H1 (cell line): Measurements from ENCODE around the gene ROGDI. TPM values are rescaled to one million over a fixed set of nuclear protein-coding genes. Genes with fewer than 3 reads are reported as not detected.

Source experiments
- CTCF ChIA-PET: fragments of 300-600 bp; sonication (Branson Sonifier 250); formaldehyde crosslinking; loops from one replicate; lab custom pipeline; 2021; ENCODE audit not compliant: partially characterized antibody; lab: Charles Lee
- POLR2A ChIA-PET: fragments of 300-600 bp; sonication (Branson Sonifier 250); formaldehyde crosslinking; loops from one replicate; lab custom pipeline; 2021; ENCODE audit warnings: inconsistent platforms; ENCODE audit not compliant: partially characterized antibody; lab: Charles Lee
- DNase-seq, 2 experiments: peaks; one replicate each; pipeline versions ENCODE4 v3.0.0 to v3.0.0-alpha.2; 2010 to 2022; ENCODE audit warnings: low spot score in 2 of 2, low read depth in 1 of 2, mixed read lengths in 1 of 2
- FAIRE-seq: peaks from 2 replicates; lab custom pipeline; 2011; peaks lifted over from hg19 to GRCh38; lab: Jason Lieb, UNC
- H2AFZ ChIP-seq: 2 replicates; pipeline ENCODE4 v1.8.1; 2012; ENCODE audit warnings: low read length, inconsistent platforms
- H2AK5ac ChIP-seq: 2 replicates; pipeline ENCODE4 v1.6.1; 2013; ENCODE audit warnings: low read depth, low read length
- H2BK120ac ChIP-seq: replicated peaks from 2 replicates; pipeline ENCODE3; 2013; ENCODE audit warnings: low read depth, low read length, inconsistent platforms
- H2BK12ac ChIP-seq: 2 replicates; pipeline ENCODE4 v1.6.1; 2013; ENCODE audit warnings: low read depth, low read length
- H2BK15ac ChIP-seq: 2 replicates; pipeline ENCODE4 v1.6.1; 2013; ENCODE audit warnings: low read length
- H2BK20ac ChIP-seq: 2 replicates; pipeline ENCODE4 v1.6.1; 2013; ENCODE audit warnings: low read length
- H2BK5ac ChIP-seq: 2 replicates; pipeline ENCODE4 v1.6.1; 2013; ENCODE audit warnings: low read depth, low read length
- H3K14ac ChIP-seq: 2 replicates; pipeline ENCODE4 v1.6.1; 2013; ENCODE audit warnings: inconsistent platforms; ENCODE audit not compliant: insufficient read length
- H3K18ac ChIP-seq: 2 replicates; pipeline ENCODE4 v1.6.1; 2013; ENCODE audit warnings: low read length; ENCODE audit errors: extremely low read depth
- H3K23ac ChIP-seq: 2 replicates; pipeline ENCODE4 v1.6.1; 2013; ENCODE audit warnings: inconsistent platforms; ENCODE audit not compliant: insufficient read length
- H3K23me2 ChIP-seq: 2 replicates; pipeline ENCODE4 v1.6.1; 2013; ENCODE audit warnings: low read depth, low read length
- H3K27ac ChIP-seq: 2 replicates; pipeline ENCODE4 v1.6.1; 2011; ENCODE audit warnings: low read depth, low read length, inconsistent platforms
- H3K27me3 ChIP-seq, 4 experiments: replicated peaks in 1 of 4; 1 replicate in 1 of 4; 2 replicates in 3 of 4; pipeline versions ENCODE4 v1.6.1 to v1.8.1; 2011 to 2013; ENCODE audit warnings: low read length in 3 of 4, mild to moderate bottlenecking in 3 of 4, inconsistent platforms in 2 of 4, mixed read lengths in 2 of 4, moderate library complexity in 1 of 4; ENCODE audit not compliant: control insufficient read depth in 3 of 4, insufficient read depth in 3 of 4; ENCODE audit errors: extremely low read depth in 1 of 4
- H3K36me3 ChIP-seq, 4 experiments: 2 replicates each; pipeline versions ENCODE4 v1.6.1 to v1.8.1; 2011 to 2013; ENCODE audit warnings: mild to moderate bottlenecking in 4 of 4, low read length in 3 of 4, moderate library complexity in 2 of 4, control low read depth in 1 of 4, inconsistent platforms in 1 of 4; ENCODE audit not compliant: insufficient read depth in 4 of 4, control insufficient read depth in 2 of 4
- H3K4ac ChIP-seq: replicated peaks from 2 replicates; pipeline ENCODE3; 2013; ENCODE audit warnings: low read length, low read depth, mixed read lengths, inconsistent platforms; ENCODE audit not compliant: insufficient read length
- H3K4me1 ChIP-seq, 4 experiments: replicated peaks in 1 of 4; 1 replicate in 1 of 4; 2 replicates in 3 of 4; pipeline versions ENCODE4 v1.6.1 to v1.8.1; 2011 to 2013; ENCODE audit warnings: low read length in 3 of 4, inconsistent platforms in 2 of 4, mixed read lengths in 1 of 4; ENCODE audit not compliant: insufficient read depth in 4 of 4, control insufficient read depth in 3 of 4
- H3K4me2 ChIP-seq, 2 experiments: 2 replicates each; pipeline versions ENCODE4 v1.6.1 to v1.8.1; 2011 to 2013; ENCODE audit warnings: low read depth in 2 of 2, low read length in 2 of 2, control low read depth in 1 of 2, inconsistent platforms in 1 of 2, mild to moderate bottlenecking in 1 of 2; ENCODE audit not compliant: insufficient read depth in 1 of 2
- H3K4me3 ChIP-seq, 4 experiments: fragments of 200-600, 300-600 bp in 1 of 4; sonication (generic), shearing (Covaris generic), sonication (Bioruptor Twin) in 1 of 4; 2 replicates each; pipeline versions ENCODE4 v1.5.1 to v1.8.1; 2011 to 2016; ENCODE audit warnings: low read length in 4 of 4, low read depth in 3 of 4, control low read depth in 2 of 4, inconsistent platforms in 2 of 4, mild to moderate bottlenecking in 2 of 4, mixed read lengths in 1 of 4, moderate library complexity in 1 of 4; ENCODE audit not compliant: insufficient read depth in 2 of 4; ENCODE audit errors: extremely low read depth in 1 of 4
- H3K56ac ChIP-seq: replicated peaks from 2 replicates; pipeline ENCODE3; 2013; ENCODE audit warnings: low read depth, mild to moderate bottlenecking, mixed read lengths, low read length, inconsistent platforms; ENCODE audit not compliant: insufficient read length
- H3K79me1 ChIP-seq: 2 replicates; pipeline ENCODE4 v1.6.1; 2013; ENCODE audit warnings: low read depth, low read length, control low read depth
- H3K79me2 ChIP-seq, 2 experiments: 2 replicates each; pipeline versions ENCODE4 v1.6.1 to v1.8.1; 2012 to 2013; ENCODE audit warnings: low read length in 2 of 2, mild to moderate bottlenecking in 2 of 2, inconsistent platforms in 1 of 2; ENCODE audit not compliant: insufficient read depth in 2 of 2, control insufficient read depth in 1 of 2
- H3K9ac ChIP-seq, 4 experiments: replicated peaks in 1 of 4; 1 replicate in 1 of 4; 2 replicates in 3 of 4; pipeline versions ENCODE4 v1.6.1 to v1.8.1; 2011 to 2013; ENCODE audit warnings: low read depth in 3 of 4, low read length in 3 of 4, control low read depth in 2 of 4, mild to moderate bottlenecking in 2 of 4, moderate library complexity in 2 of 4, inconsistent platforms in 1 of 4; ENCODE audit errors: extremely low read depth in 1 of 4
- H3K9me3 ChIP-seq, 2 experiments: 2 replicates each; pipeline versions ENCODE4 v1.6.1 to v1.8.1; 2012 to 2013; ENCODE audit warnings: mild to moderate bottlenecking in 2 of 2, moderate library complexity in 2 of 2, control low read depth in 1 of 2, inconsistent platforms in 1 of 2, low read depth in 1 of 2, low read length in 1 of 2, mixed read lengths in 1 of 2; ENCODE audit not compliant: insufficient read depth in 2 of 2
- H4K20me1 ChIP-seq, 2 experiments: replicated peaks in 1 of 2; 2 replicates each; pipeline versions ENCODE3 to v1.8.1; 2011 to 2013; ENCODE audit warnings: inconsistent platforms in 2 of 2, low read length in 2 of 2, mild to moderate bottlenecking in 1 of 2; ENCODE audit not compliant: insufficient read depth in 2 of 2, control insufficient read depth in 1 of 2
- H4K5ac ChIP-seq: 2 replicates; pipeline ENCODE4 v1.6.1; 2013; ENCODE audit warnings: low read length, low read depth, mixed read lengths, inconsistent platforms; ENCODE audit not compliant: insufficient read length
- H4K8ac ChIP-seq: 2 replicates; pipeline ENCODE4 v1.8.0; 2013; ENCODE audit warnings: mild to moderate bottlenecking, moderate library complexity, low read length, inconsistent platforms; ENCODE audit not compliant: insufficient read depth; ENCODE audit errors: extremely low read depth
- H4K91ac ChIP-seq: replicated peaks from 2 replicates; pipeline ENCODE3; 2013; ENCODE audit warnings: low read length, mixed read lengths, inconsistent platforms; ENCODE audit not compliant: insufficient read length
- CBX5 ChIP-seq: fragments of 300-800, 300-1000 bp; sonication (generic); IDR thresholded peaks from 2 replicates; pipeline ENCODE4 v1.7.1; 2016; ENCODE audit warnings: antibody characterized with exemption, low read length, low read depth
- EZH2 ChIP-seq: fragments of 200-600 bp; sonication (generic); IDR thresholded peaks from 2 replicates; pipeline ENCODE4 v1.7.1; 2012; ENCODE audit warnings: low read depth, mild to moderate bottlenecking, moderate library complexity, low read length, inconsistent platforms; ENCODE audit not compliant: severe bottlenecking
- JUN ChIP-seq: IDR thresholded peaks from 2 replicates; pipeline ENCODE4 v1.6.1; 2011; ENCODE audit warnings: low read depth, mild to moderate bottlenecking, improper control_type of control experiment, low read length
- JUND ChIP-seq: IDR thresholded peaks from 2 replicates; pipeline ENCODE4 v1.6.1; 2011; ENCODE audit warnings: mild to moderate bottlenecking, improper control_type of control experiment, low read length
- WGBS, 2 experiments: shearing (Covaris generic) in 1 of 2; methylation state at CpG; one replicate each; pipeline versions ENCODE4 v1.1.6 to v1.1.7; 2013 to 2015; ENCODE audit warnings: low lambda C conversion rate in 2 of 2, mixed read lengths in 2 of 2, inconsistent platforms in 1 of 2, low coverage in 1 of 2, missing lambda C conversion rate in 1 of 2; ENCODE audit not compliant: insufficient replicate concordance in 2 of 2, insufficient coverage in 1 of 2, insufficient read length in 1 of 2; ENCODE audit errors: extremely low coverage in 1 of 2, missing lambda C conversion rate in 1 of 2; 5-methylcytosine and 5-hydroxymethylcytosine counted together
- polyA plus RNA-seq, 7 experiments: library from polyadenylated mRNA; depleted of rRNA in 3 of 7; stranded (reverse) in 5 of 7; unstranded in 2 of 7; fragments of >200 nt in 5 of 7; fragments of 200-250 nt in 2 of 7; gene quantifications; 1 replicate in 5 of 7; 2 replicates in 1 of 7; 4 replicates in 1 of 7; pipeline versions ENCODE4 v1.2.1 to v1.2.3, GENCODE V29; 2011 to 2013; ENCODE audit warnings: missing spikeins in 2 of 7, mixed read lengths in 2 of 7
- total RNA-seq: library from RNA; stranded (reverse); fragmentation: NEBNext Ultra II Directional; extraction: Animal tissue kit (Norgen Biotek cat#: 25700); gene quantifications from 2 replicates; pipeline ENCODE4 v1.2.1, GENCODE V29; 2021

The ROGDI gene
- total and polyA plus RNA-seq, 2 of the 8 experiments (the other 6 are each of a cell fraction or from before 2014, with no cell fraction given) = 27.4 to 68.4 TPM

DNA sequence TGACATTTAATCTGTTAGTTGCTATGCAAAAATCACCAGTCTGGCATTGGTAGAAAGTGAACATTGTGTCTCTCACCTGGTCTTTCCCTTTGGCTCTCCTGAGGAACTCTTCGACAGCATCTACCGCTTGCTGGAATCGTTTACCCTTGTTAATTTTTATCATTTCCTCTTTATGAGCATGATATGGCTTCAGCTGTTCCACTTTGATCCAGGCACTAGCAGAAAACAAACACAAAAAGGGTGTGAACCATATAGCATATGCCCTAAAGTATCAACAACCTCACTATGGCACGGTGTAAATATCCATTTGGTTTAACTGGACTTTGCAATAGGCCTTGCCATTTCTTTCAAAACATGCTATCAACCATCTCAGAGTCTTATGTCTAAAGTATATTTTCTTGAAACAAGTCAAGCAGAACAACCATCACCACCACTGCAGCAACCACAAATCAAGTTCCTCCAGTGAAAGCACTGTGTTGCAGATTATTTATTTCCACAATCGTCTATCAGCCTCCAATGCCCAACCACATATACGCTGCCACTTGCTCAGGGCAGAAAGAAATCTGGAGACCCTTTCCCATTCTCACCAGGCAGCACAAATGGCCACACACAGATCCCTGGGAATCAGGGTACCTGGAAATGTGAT is 30.4 kb upstream of the ROGDI start:
- Histone ChIP-seq H3K27me3 (no peaks in the 10 kb centered on the region), H3K4me1 (no peaks in the 10 kb centered on the region), H2AK5ac (no peak overlapping the region), H3K4ac (no peak overlapping the region), H3K23ac (no peak overlapping the region), H2BK15ac (no peak overlapping the region), H2BK5ac (no peak overlapping the region), H3K79me1 (peaks cover 4% of the 10 kb centered on the region; the same call in 1 of the 2 replicates), H4K91ac (no peak overlapping the region), H3K18ac (no peak overlapping the region), H2BK12ac (no peak overlapping the region), H3K4me2 (no peak overlapping the region), H3K23me2 (no peaks in the 10 kb centered on the region), H4K8ac (no peak overlapping the region), H2BK20ac (no peak overlapping the region), H2BK120ac (no peak overlapping the region), H3K14ac (no peak overlapping the region), H3K9me3 (no peaks in the 10 kb centered on the region), H3K4me3 (no peak overlapping the region), H4K5ac (no peak overlapping the region), H4K20me1 (peaks cover 2% of the 10 kb centered on the region in 2 experiments), H3K27ac (no peak overlapping the region), H3K9ac (no peak overlapping the region), H2AFZ (no peak overlapping the region), H3K36me3 (peaks cover 23 to 70% (median 43%) of the 10 kb centered on the region in 4 experiments), H3K79me2 (0 out of 4 replicates have a peak, but pooled peaks cover 0 to 4% of the 10 kb centered on the region in 2 experiments), H3K56ac (no peak overlapping the region)
- FAIRE-seq (no peak), DNase-seq (no peak)
- 88% methylated on average over 6 of the region's 6 CpGs; no CpG with 5 or more reads in 1 of the 2 experiments for WGBS, 2 experiments
- ChIA-PET POLR2A (no interaction called here), CTCF (interaction anchor here (0.7 kb wide), 1 partner anchor 10 kb away, joined by 4 read pairs; no protein-coding TSS in a partner anchor)
- no peak for TF ChIP-seq EZH2
- TF ChIP-seq JUND = no peak
- TF ChIP-seq CBX5 = no peak
- no peak for TF ChIP-seq JUN
